HepG2 (cell line): ENCODE data around the gene CTLA4. TPM values are rescaled to one million over a fixed set of nuclear protein-coding genes. Genes with fewer than 3 reads are reported as not detected.

Experiments used
- ATAC-seq: fragments of 200-7000 bp; cut with Tn5 transposase; 3 replicates; pipeline ENCODE4 v1.9.1; 2020; ENCODE audit warnings: mild to moderate bottlenecking, moderate library complexity
- BruUV-seq: library from RNA; stranded (reverse); fragments of 400-500 nt; replicated peaks from 2 replicates; lab custom pipeline; 2021; lab: Mats Ljungman, UMichigan
- CTCF ChIA-PET: fragments of 300-600 bp; formaldehyde crosslinking; extraction: SDS; loops from one replicate; lab custom pipeline; 2021; ENCODE audit warnings: low total read pairs, inconsistent platforms, low intra/inter-chr PET ratio; lab: Yijun Ruan, JAX
- POLR2A ChIA-PET: fragments of 350-600 bp; sonication (Branson Sonifier 250); formaldehyde crosslinking; loops from one replicate; lab custom pipeline; 2020; ENCODE audit warnings: antibody characterized with exemption, inconsistent platforms; lab: Yijun Ruan, JAX
- DNase-seq: peaks from one replicate; pipeline ENCODE4 v3.0.0-alpha.2; 2015; ENCODE audit warnings: low spot score
- FAIRE-seq: peaks from 3 replicates; lab custom pipeline; 2011; peaks lifted over from hg19 to GRCh38; lab: Jason Lieb, UNC
- H2AFZ ChIP-seq: one replicate; pipeline ENCODE4 v1.6.1; 2011; ENCODE audit warnings: low read length, inconsistent platforms
- H3K27ac ChIP-seq: fragments of 300-600 bp; 3 replicates; pipeline ENCODE4 v1.8.0; 2011; ENCODE audit warnings: mixed run types, mild to moderate bottlenecking, mixed read lengths, low read length, inconsistent platforms; ENCODE audit not compliant: insufficient read depth; ENCODE audit errors: extremely low read length
- H3K27me3 ChIP-seq, 2 experiments: fragments of 200-600 bp in 1 of 2; 2 replicates in 1 of 2; 3 replicates in 1 of 2; pipeline versions ENCODE4 v1.6.0 to v1.8.0; 2011; ENCODE audit warnings: low read length in 2 of 2, mild to moderate bottlenecking in 2 of 2, moderate library complexity in 2 of 2, inconsistent platforms in 1 of 2; ENCODE audit not compliant: insufficient read depth in 2 of 2, control insufficient read depth in 1 of 2
- H3K36me3 ChIP-seq, 2 experiments: fragments of 200-600 bp in 1 of 2; replicated peaks in 1 of 2; 2 replicates in 1 of 2; 3 replicates in 1 of 2; pipeline versions ENCODE4 v1.5.1 to v1.8.0; 2011; ENCODE audit warnings: low read length in 2 of 2, inconsistent platforms in 1 of 2; ENCODE audit not compliant: insufficient read depth in 2 of 2, control insufficient read depth in 1 of 2
- H3K4me1 ChIP-seq: 2 replicates; pipeline ENCODE4 v1.5.1; 2012; ENCODE audit warnings: low read length, inconsistent platforms; ENCODE audit not compliant: insufficient read depth
- H3K4me2 ChIP-seq: 2 replicates; pipeline ENCODE4 v1.6.0; 2011; ENCODE audit warnings: low read depth, low read length, inconsistent platforms
- H3K4me3 ChIP-seq, 3 experiments: fragments of 200-600 bp in 1 of 3; sonication (generic), shearing (Covaris generic) in 1 of 3; replicated peaks in 1 of 3; 2 replicates each; pipeline ENCODE4 v1.5.1; 2011 to 2016; ENCODE audit warnings: low read length in 3 of 3, inconsistent platforms in 2 of 3, low read depth in 2 of 3, mild to moderate bottlenecking in 2 of 3, control low read depth in 1 of 3, mixed read lengths in 1 of 3; ENCODE audit not compliant: insufficient read depth in 1 of 3
- H3K79me2 ChIP-seq: one replicate; pipeline ENCODE4 v1.6.1; 2011; ENCODE audit warnings: low read length, inconsistent platforms; ENCODE audit not compliant: insufficient read depth
- H3K9ac ChIP-seq: 2 replicates; pipeline ENCODE4 v1.6.0; 2011; ENCODE audit warnings: mild to moderate bottlenecking, low read depth, low read length, inconsistent platforms; ENCODE audit not compliant: insufficient read depth
- H3K9me3 ChIP-seq: 2 replicates; pipeline ENCODE4 v1.5.1; 2012; ENCODE audit warnings: mild to moderate bottlenecking, low read length
- H4K20me1 ChIP-seq: 2 replicates; pipeline ENCODE4 v1.6.0; 2011; ENCODE audit warnings: inconsistent platforms, mild to moderate bottlenecking, low read length, moderate library complexity; ENCODE audit not compliant: insufficient read depth
- CEBPB ChIP-seq: IDR thresholded peaks from 2 replicates; pipeline ENCODE4 v1.6.1; 2011; ENCODE audit warnings: low read depth, low read length, improper control_type of control experiment, borderline replicate concordance
- ELF4 ChIP-seq: sonication (generic); formaldehyde crosslinking; IDR thresholded peaks from 2 replicates; pipeline ENCODE4 v1.5.0; 2020; ENCODE audit warnings: missing genetic modification reagents, mild to moderate bottlenecking, moderate library complexity, borderline replicate concordance
- WGBS: methylation state at CpG from one replicate; pipeline ENCODE4 v1.1.6; 2017; ENCODE audit warnings: low lambda C conversion rate; 5-methylcytosine and 5-hydroxymethylcytosine counted together
- in situ Hi-C: cut with HindIII; loops from 2 replicates; pipeline ENCODE4 v1.10.0; 2017; ENCODE audit warnings: low pct_unique_long_range_greater_than_20kb; ENCODE audit not compliant: extremely low pct_ligation_motif_present
- intact Hi-C: fragments of 100-400 bp; cut with micrococcal nuclease; formaldehyde crosslinking; loops from one replicate; pipeline ENCODE4 v1.10.0; 2022; ENCODE audit not compliant: unreplicated experiment
- polyA plus RNA-seq, 8 experiments: library from polyadenylated mRNA; depleted of rRNA in 3 of 8; stranded (reverse) in 7 of 8; unstranded in 1 of 8; fragments of >200 nt; fragmentation: Illumina TruSeq in 4 of 8; extraction: Trizol in 4 of 8; gene quantifications; 2 replicates each; pipeline versions ENCODE4 v1.2.1 to v1.2.3, GENCODE V29; 2011 to 2016; ENCODE audit warnings: low read depth in 4 of 8, missing spikeins in 1 of 8, mixed read lengths in 1 of 8; ENCODE audit not compliant: insufficient read depth in 1 of 8
- total RNA-seq, 5 experiments: library from RNA; depleted of rRNA; stranded (reverse); fragments of >200 nt; fragmentation: Illumina TruSeq; extraction: Trizol; gene quantifications; 2 replicates each; pipeline ENCODE4 v1.2.3, GENCODE V29; 2016; ENCODE audit warnings: low read depth in 1 of 5
- TF ChIP-seq, protein P1 (sequence below): IDR thresholded peaks from 2 replicates; pipeline ENCODE4 v1.4.0; 2020; ENCODE audit warnings: mild to moderate bottlenecking, missing genetic modification reagents

The CTLA4 gene
- total and polyA plus RNA-seq, 2 of the 13 experiments (the other 11 are each of a cell fraction or from before 2014, with no cell fraction given) = 0.16 TPM; not detected in 1

GRCh38 chr2:203891474-203891873, 23.9 kb downstream of the CTLA4 start:
- no peak for ATAC-seq
- Histone ChIP-seq H2AFZ (no peak overlapping the region), H3K9ac (no peak overlapping the region), H3K4me3 (no peak overlapping the region), H3K79me2 (no peaks in the 10 kb centered on the region), H4K20me1 (no peaks in the 10 kb centered on the region), H3K9me3 (no peaks in the 10 kb centered on the region), H3K4me1 (no peaks in the 10 kb centered on the region), H3K4me2 (no peak overlapping the region), H3K36me3 (no peaks in the 10 kb centered on the region), H3K27ac (no peak overlapping the region), H3K27me3 (no peaks in the 10 kb centered on the region; a peak in 1 of 5 replicates)
- WGBS = 53% methylated on average over 2 of the region's 2 CpGs
- DNase-seq = no peak
- ChIA-PET POLR2A (no interaction called here), CTCF (no interaction called here)
- TF ChIP-seq, protein P1, sequence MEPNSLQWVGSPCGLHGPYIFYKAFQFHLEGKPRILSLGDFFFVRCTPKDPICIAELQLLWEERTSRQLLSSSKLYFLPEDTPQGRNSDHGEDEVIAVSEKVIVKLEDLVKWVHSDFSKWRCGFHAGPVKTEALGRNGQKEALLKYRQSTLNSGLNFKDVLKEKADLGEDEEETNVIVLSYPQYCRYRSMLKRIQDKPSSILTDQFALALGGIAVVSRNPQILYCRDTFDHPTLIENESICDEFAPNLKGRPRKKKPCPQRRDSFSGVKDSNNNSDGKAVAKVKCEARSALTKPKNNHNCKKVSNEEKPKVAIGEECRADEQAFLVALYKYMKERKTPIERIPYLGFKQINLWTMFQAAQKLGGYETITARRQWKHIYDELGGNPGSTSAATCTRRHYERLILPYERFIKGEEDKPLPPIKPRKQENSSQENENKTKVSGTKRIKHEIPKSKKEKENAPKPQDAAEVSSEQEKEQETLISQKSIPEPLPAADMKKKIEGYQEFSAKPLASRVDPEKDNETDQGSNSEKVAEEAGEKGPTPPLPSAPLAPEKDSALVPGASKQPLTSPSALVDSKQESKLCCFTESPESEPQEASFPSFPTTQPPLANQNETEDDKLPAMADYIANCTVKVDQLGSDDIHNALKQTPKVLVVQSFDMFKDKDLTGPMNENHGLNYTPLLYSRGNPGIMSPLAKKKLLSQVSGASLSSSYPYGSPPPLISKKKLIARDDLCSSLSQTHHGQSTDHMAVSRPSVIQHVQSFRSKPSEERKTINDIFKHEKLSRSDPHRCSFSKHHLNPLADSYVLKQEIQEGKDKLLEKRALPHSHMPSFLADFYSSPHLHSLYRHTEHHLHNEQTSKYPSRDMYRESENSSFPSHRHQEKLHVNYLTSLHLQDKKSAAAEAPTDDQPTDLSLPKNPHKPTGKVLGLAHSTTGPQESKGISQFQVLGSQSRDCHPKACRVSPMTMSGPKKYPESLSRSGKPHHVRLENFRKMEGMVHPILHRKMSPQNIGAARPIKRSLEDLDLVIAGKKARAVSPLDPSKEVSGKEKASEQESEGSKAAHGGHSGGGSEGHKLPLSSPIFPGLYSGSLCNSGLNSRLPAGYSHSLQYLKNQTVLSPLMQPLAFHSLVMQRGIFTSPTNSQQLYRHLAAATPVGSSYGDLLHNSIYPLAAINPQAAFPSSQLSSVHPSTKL (CRISPR knock-in tag) = no peak
- TF ChIP-seq CEBPB = peak; percentile 49; the same call in 1 of the 2 replicates
- BruUV-seq = no TSS peak
- intact Hi-C loops = no loop called here
- in situ Hi-C loops = no loop called here
- no peak for FAIRE-seq

GRCh38 chr2:203892207-203892606, 24.6 kb downstream of the CTLA4 start:
- BruUV-seq = no TSS peak
- intact Hi-C loops = no loop called here
- Histone ChIP-seq H3K9me3 (no peaks in the 10 kb centered on the region), H3K9ac (no peak overlapping the region), H3K4me2 (no peak overlapping the region), H3K36me3 (no peaks in the 10 kb centered on the region), H3K27ac (no peak overlapping the region), H3K4me1 (no peaks in the 10 kb centered on the region), H2AFZ (no peak overlapping the region), H3K79me2 (no peaks in the 10 kb centered on the region), H3K27me3 (no peaks in the 10 kb centered on the region; a peak in 1 of 5 replicates), H3K4me3 (no peak overlapping the region), H4K20me1 (no peaks in the 10 kb centered on the region)
- in situ Hi-C loops = no loop called here
- FAIRE-seq (no peak), ATAC-seq (no peak), DNase-seq (no peak)
- WGBS = 20% methylated on average over 4 of the region's 4 CpGs
- TF ChIP-seq ELF4 (CRISPR knock-in tag) = no peak
- CTCF ChIA-PET = no interaction called here
- POLR2A ChIA-PET = no interaction called here
